ENCODE results near the gene RPS26. TPM values are rescaled to one million over a fixed set of nuclear protein-coding genes. Genes with fewer than 3 reads are reported as not detected.
"Not testable (repeated sequence)": the region's sequence is repeated elsewhere in the genome, so short reads cannot be mapped to it uniquely, and the experiment has no call there.

The RPS26 gene
- total RNA-seq, 2 donors from 2014 or later, result 32.5 to 36.1 TPM

DNA sequence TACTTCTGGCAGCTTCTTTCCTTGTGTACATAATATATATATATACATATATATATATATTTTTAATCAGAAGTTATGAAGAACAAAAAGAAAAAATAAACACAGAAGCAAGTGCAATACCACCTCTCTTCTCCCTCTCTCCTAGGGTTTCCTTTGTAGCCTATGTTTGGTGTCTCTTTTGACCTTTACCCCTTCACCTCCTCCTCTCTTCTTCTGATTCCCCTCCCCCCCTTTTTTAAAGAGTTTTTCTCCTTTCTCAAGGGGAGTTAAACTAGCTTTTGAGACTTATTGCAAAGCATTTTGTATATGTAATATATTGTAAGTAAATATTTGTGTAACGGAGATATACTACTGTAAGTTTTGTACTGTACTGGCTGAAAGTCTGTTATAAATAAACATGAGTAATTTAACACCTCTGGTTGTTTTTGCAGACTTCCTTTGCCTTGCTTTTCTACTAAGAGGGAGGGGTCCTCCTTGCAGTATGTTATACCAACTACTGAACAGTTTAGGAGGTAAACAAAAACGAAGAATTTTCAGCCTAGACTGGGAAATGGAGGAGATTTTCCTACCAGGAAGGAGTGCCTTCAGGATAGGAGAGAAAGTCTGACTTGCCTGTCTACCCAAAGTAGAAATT lies 3.6 kb upstream of the RPS26 start:
- H3K27ac Mint-ChIP-seq, result peak overlapping the region; percentile 76
- no peak overlapping the region for H3K4me3 Mint-ChIP-seq

GRCh38 chr12:56040151-56040550 lies 1.6 kb upstream of the RPS26 start:
- Mint-ChIP-seq H3K4me1 (peaks cover 14% of the 10 kb centered on the region), H3K27ac (peak overlapping the region; percentile 98), H3K9me3 (no peaks in the 10 kb centered on the region), H3K36me3 (ENCODE audit: low read depth) (peaks cover 70% of the 10 kb centered on the region), H3K4me3 (peak overlapping the region; percentile 96), H3K27me3 (no peaks in the 10 kb centered on the region)
- ATAC-seq (replicated peaks), result peak; percentile 62

More for the DNA sequence above, 3.6 kb upstream of the RPS26 start:
- Mint-ChIP-seq H3K4me1 (peaks cover 10% of the 10 kb centered on the region), H3K9me3 (no peaks in the 10 kb centered on the region), H3K36me3 (ENCODE audit: low read depth) (peaks cover 67% of the 10 kb centered on the region), H3K27me3 (no peaks in the 10 kb centered on the region)
- no peak for ATAC-seq (replicated peaks)

- Mint-ChIP-seq H3K27me3 (no peaks in the 10 kb centered on the region), H3K36me3 (ENCODE audit: low read depth) (peaks cover 65% of the 10 kb centered on the region), H3K27ac (peak overlapping the region; percentile 98), H3K4me1 (peaks cover 14% of the 10 kb centered on the region), H3K9me3 (no peaks in the 10 kb centered on the region), H3K4me3 (peak overlapping the region; percentile 96)
- no peak for ATAC-seq (replicated peaks)
These were observed 661 bp upstream of the RPS26 start for GRCh38 chr12:56040963-56041551.

DNA sequence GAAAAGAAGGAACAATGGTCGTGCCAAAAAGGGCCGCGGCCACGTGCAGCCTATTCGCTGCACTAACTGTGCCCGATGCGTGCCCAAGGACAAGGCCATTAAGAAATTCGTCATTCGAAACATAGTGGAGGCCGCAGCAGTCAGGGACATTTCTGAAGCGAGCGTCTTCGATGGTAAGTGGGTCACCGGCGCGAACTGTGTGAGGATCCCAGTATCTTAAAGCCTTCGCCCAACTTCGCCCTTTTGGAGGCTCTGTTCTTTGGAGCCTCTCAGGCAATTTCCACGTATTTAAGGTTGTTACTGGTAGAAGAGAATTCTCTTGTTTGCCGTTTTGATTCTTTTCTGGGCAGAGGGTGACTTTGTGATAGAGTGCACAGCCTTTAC lies 704 bp downstream of the RPS26 start:
- H3K27ac Mint-ChIP-seq, result peak overlapping the region; percentile 98
- not testable (repeated sequence) for H3K27me3 Mint-ChIP-seq; H3K9me3 Mint-ChIP-seq; ATAC-seq (replicated peaks)
- peak overlapping the region; percentile 96 for H3K4me3 Mint-ChIP-seq
- H3K4me1 Mint-ChIP-seq, result peaks cover 14% of the 10 kb centered on the region
- peaks cover 52% of the 10 kb centered on the region for H3K36me3 Mint-ChIP-seq (ENCODE audit: low read depth)

DNA sequence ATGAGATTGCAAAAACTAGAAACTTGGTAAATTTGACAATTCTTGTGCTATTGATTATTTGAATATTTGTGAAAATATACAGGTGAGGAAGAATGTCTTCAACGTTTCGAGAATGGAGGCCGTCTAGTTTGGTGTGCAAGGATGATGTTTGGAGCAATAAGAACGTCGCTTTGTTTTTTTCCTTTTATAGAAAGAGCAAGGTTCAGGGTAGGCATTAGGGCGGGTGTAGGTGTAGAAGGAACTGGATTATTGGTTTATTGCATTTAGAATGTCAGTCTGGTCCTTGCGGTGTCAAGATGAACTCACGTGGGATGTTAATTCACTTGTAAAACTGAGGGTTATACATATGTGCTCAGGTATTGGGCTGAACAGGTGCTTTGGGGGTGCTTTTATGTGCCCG lies 1.1 kb downstream of the RPS26 start:
- H3K4me1 Mint-ChIP-seq, result peaks cover 14% of the 10 kb centered on the region
- peak overlapping the region; percentile 98 for H3K27ac Mint-ChIP-seq
- H3K4me3 Mint-ChIP-seq, result peak overlapping the region; percentile 96
- no peak for ATAC-seq (replicated peaks)
- no peaks in the 10 kb centered on the region for H3K9me3 Mint-ChIP-seq
- H3K36me3 Mint-ChIP-seq (ENCODE audit: low read depth), result peaks cover 48% of the 10 kb centered on the region
- no peaks in the 10 kb centered on the region for H3K27me3 Mint-ChIP-seq

GRCh38 chr12:56046027-56046780 lies 4.5 kb downstream of the RPS26 start:
- peaks cover 9% of the 10 kb centered on the region for H3K4me1 Mint-ChIP-seq
- ATAC-seq (replicated peaks), result no peak
- H3K27ac Mint-ChIP-seq, result peak overlapping the region; percentile 63
- H3K4me3 Mint-ChIP-seq, result no peak overlapping the region
- H3K36me3 Mint-ChIP-seq (ENCODE audit: low read depth), result peaks cover 41% of the 10 kb centered on the region
- H3K9me3 Mint-ChIP-seq, result no peaks in the 10 kb centered on the region
- H3K27me3 Mint-ChIP-seq, result no peaks in the 10 kb centered on the region

GRCh38 chr12:56053407-56053893 lies 11.7 kb downstream of the RPS26 start:
- Mint-ChIP-seq H3K4me1 (peaks cover 7% of the 10 kb centered on the region), H3K27me3 (no peaks in the 10 kb centered on the region), H3K27ac (no peak overlapping the region), H3K36me3 (ENCODE audit: low read depth) (no peaks in the 10 kb centered on the region), H3K9me3 (no peaks in the 10 kb centered on the region), H3K4me3 (no peak overlapping the region)
- no peak for ATAC-seq (replicated peaks)

GRCh38 chr12:56059964-56060363 lies 18.2 kb downstream of the RPS26 start:
- not testable (repeated sequence) for H3K4me3 Mint-ChIP-seq; H3K36me3 Mint-ChIP-seq (ENCODE audit: low read depth); H3K27me3 Mint-ChIP-seq; H3K9me3 Mint-ChIP-seq; H3K27ac Mint-ChIP-seq; H3K4me1 Mint-ChIP-seq; ATAC-seq (replicated peaks)

GRCh38 chr12:56061982-56062381 lies 20.3 kb downstream of the RPS26 start:
- H3K27ac Mint-ChIP-seq, result no peak overlapping the region
- H3K27me3 Mint-ChIP-seq, result no peaks in the 10 kb centered on the region
- no peaks in the 10 kb centered on the region for H3K36me3 Mint-ChIP-seq (ENCODE audit: low read depth)
- no peak overlapping the region for H3K4me3 Mint-ChIP-seq
- ATAC-seq (replicated peaks), result no peak
- H3K9me3 Mint-ChIP-seq, result no peaks in the 10 kb centered on the region
- peaks cover 2% of the 10 kb centered on the region for H3K4me1 Mint-ChIP-seq

DNA sequence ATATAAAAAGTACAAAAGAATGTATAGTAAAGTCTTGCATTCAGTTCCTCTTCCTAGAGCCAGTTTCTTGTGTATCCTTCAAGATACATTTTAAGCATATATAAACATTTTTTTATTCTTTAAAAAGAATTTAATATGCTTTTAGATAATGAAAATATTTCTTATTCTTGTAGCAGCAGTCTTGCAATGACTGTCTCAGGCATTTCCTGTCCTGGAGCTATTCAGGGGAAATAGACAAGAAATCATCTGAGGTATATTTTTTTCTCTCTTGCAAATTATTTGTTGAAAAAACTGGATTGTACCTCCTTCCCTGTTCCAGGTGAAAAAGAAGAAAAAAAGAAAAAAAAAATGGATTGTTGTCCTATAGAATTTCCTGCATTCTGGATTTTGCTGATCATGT lies 21.3 kb downstream of the RPS26 start:
- no peaks in the 10 kb centered on the region for H3K36me3 Mint-ChIP-seq (ENCODE audit: low read depth)

DNA sequence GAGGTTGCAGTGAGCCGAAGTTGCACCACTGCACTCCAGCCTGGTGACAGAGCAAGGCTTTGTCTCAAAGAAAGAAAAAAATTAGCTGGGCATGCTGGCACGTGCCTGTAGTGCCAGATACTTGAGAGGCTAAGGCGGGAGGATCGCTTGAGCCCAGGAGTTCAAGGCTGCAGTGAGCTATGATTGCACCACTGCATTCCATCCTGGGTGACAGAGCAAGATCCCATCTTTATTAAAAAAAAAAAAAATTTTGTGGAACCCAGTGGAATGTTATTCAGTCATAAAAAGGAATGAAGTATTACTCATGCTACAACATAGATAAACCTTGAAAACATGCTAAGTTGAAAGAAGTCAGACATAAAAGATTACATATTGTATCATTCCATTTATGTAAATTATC lies 29.9 kb downstream of the RPS26 start:
- H3K27ac Mint-ChIP-seq, result no peak overlapping the region
- H3K9me3 Mint-ChIP-seq, result no peaks in the 10 kb centered on the region
- peaks cover 4% of the 10 kb centered on the region for H3K4me1 Mint-ChIP-seq
- no peak overlapping the region for H3K4me3 Mint-ChIP-seq
- H3K27me3 Mint-ChIP-seq, result no peaks in the 10 kb centered on the region
- no peaks in the 10 kb centered on the region for H3K36me3 Mint-ChIP-seq (ENCODE audit: low read depth)
- no peak for ATAC-seq (replicated peaks)

More for the DNA sequence above, 21.3 kb downstream of the RPS26 start:
- Mint-ChIP-seq H3K4me3 (no peak overlapping the region), H3K4me1 (peaks cover 4% of the 10 kb centered on the region), H3K9me3 (no peaks in the 10 kb centered on the region), H3K27ac (no peak overlapping the region), H3K27me3 (no peaks in the 10 kb centered on the region)
- no peak for ATAC-seq (replicated peaks)

GRCh38 chr12:56074396-56074795 lies 32.7 kb downstream of the RPS26 start:
- Mint-ChIP-seq H3K36me3 (ENCODE audit: low read depth) (no peaks in the 10 kb centered on the region), H3K4me3 (no peak overlapping the region), H3K4me1 (no peaks in the 10 kb centered on the region), H3K9me3 (no peaks in the 10 kb centered on the region), H3K27ac (no peak overlapping the region), H3K27me3 (no peaks in the 10 kb centered on the region)
- no peak for ATAC-seq (replicated peaks)

DNA sequence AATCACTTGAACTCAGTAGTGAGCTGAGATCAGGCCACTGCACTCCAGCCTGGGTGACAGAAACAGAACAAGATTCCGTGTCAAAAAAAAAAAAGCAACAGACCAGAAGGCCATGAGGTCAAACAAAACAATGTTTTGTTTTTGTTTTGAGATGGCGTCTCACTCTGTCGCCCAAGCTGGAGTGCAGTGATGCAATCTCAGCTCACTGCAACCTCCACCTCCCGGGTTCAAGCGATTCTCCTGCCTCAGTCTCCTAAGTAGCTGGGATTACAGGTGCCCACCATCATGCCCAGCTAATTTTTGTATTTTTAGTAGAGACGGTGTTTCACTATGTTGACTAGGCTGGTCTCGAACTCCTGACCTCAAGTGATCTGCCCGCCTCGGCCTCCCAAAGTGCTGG lies 36.2 kb downstream of the RPS26 start:
- not testable (repeated sequence) for H3K27me3 Mint-ChIP-seq; H3K4me1 Mint-ChIP-seq; H3K36me3 Mint-ChIP-seq (ENCODE audit: low read depth); ATAC-seq (replicated peaks); H3K27ac Mint-ChIP-seq; H3K9me3 Mint-ChIP-seq
- H3K4me3 Mint-ChIP-seq, result peak overlapping the region; percentile 76

DNA sequence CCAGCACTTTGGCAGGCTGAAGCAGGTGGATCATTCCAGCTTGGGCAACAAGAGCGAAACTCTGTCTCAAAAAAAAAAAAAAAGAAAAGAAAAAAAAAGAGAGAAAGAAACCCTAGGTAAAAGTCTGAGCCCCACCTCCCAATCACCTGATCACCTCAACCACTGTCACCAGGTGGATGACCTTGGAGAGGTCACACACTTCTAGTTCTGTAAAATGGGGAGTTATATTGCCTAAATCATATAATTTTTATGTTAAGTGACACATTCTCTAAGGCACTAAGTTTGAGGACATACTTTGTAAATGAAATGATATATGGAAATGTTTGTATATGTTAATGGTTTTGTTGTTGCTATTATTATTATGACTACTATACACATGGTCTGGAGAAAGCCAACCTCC lies 36.7 kb downstream of the RPS26 start:
- no peaks in the 10 kb centered on the region for H3K36me3 Mint-ChIP-seq (ENCODE audit: low read depth)
- H3K27me3 Mint-ChIP-seq, result peaks cover 4% of the 10 kb centered on the region
- peak overlapping the region; percentile 76 for H3K4me3 Mint-ChIP-seq
- no peak for ATAC-seq (replicated peaks)
- no peaks in the 10 kb centered on the region for H3K9me3 Mint-ChIP-seq
- H3K4me1 Mint-ChIP-seq, result no peaks in the 10 kb centered on the region
- H3K27ac Mint-ChIP-seq, result no peak overlapping the region
